Measurements from ENCODE around the gene FOSL2.

FOSL2 gene

GRCh38 chr2:28413899-28414295 lies 21.2 kb downstream of the FOSL2 start:
- no peak for DNase-seq

DNA sequence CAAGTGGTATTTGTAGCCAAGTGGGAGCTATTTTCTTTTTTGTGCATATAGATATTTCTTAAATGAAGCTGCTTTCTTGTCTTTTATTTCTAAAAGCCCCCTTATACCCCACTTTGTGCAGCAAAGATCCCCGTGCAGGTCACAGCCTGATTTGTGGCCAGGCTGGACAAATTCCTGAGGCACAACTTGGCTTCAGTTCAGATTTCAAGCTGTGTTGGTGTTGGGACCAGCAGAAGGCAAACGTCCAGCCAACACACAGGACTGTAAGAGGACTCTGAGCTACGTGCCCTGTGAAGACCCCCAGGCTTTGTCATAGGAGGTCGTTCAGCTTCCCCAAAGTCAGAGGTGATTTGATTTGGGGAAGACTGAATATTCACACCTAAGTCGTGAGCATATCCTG lies 21.9 kb downstream of the FOSL2 start:
- no peak for DNase-seq

- DNase-seq, result no peak
Observed at GRCh38 chr2:28415010-28415409, 22.4 kb downstream of the FOSL2 start.

DNA sequence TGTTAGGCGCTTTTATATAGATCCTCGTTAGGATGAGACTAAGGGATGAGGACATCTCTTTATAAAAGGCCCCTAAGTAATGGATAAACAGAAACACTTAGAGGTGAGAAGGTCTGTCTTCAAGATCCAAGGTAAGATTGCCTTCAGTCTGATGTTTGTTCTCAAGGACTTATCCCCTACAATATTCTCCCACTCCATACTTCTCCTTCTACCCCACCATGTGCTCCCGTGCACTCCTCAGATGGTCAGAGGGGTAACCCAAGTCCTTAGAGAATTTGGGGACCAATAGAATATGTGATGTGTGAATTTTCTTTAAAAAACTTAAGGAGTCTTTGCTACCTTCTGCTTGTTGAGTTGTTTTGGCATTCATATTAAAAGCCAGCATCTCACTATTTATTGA lies 23.1 kb downstream of the FOSL2 start:
- no peak for DNase-seq

DNA sequence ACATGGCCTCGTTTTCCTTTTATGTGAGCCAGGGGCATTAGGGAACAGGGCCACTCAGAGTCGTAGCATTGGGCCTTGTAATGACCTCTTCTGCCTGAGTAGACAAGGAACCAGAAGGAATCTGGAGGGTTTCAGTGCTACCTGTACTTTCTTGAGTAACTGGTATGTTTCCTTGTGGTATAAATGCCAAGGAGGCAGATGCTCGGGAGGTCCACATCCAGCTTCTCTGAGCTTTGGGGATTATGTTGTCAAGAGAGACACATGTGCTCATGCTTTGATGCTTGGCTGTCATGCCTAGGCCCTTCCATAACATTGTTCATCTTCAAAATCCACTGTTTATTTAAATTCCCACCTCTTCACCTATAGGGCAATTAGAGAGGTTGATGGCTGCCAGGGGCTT lies 26.3 kb downstream of the FOSL2 start:
- DNase-seq, result no peak

GRCh38 chr2:28419443-28420270 lies 27.0 kb downstream of the FOSL2 start:
- no peak for DNase-seq

- no peak for DNase-seq
Observed at GRCh38 chr2:28420722-28421121, 28.1 kb downstream of the FOSL2 start.

- no peak for DNase-seq
Observed at GRCh38 chr2:28422908-28423741, 30.5 kb downstream of the FOSL2 start.

DNA sequence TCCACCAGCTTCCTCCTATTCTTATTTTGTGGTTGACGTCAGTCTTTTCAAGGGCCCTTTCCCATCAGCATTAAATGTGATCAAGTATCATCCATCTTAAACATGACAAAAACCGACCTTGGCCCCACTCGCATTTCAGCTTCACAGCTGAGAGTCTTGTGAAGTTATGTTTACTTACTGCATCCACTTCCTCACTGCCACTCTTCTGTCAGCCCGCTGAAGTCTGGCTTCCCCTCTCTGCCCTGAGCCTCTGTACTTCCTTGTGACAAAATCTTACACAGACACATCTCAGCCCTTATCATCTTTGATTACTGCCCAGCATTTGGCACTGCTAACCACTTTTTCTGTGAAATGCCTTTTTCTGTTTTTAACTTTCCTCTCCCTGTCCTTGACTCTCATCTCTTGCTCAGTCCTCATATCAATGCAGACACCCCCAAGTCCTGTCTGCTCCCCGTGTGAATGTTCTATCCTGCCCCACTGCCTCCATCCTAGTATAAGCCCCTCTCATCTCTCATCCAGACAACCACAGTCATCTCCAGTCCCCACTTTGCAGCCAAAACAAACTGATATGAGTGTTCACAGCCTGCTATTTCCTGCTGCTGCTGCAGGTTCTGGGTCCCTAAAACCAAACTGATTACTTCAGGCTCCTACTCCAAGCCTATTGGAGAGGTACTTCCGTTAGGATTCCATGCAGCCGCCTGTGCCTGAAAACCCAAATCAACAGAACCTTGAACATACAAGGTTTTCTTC lies 31.4 kb downstream of the FOSL2 start:
- peak; percentile 68 for DNase-seq

- peak; percentile 24 for DNase-seq
Observed at GRCh38 chr2:28424799-28425463, 32.3 kb downstream of the FOSL2 start.

- DNase-seq, result no peak
Observed at GRCh38 chr2:28425464-28425835, 32.8 kb downstream of the FOSL2 start.

DNA sequence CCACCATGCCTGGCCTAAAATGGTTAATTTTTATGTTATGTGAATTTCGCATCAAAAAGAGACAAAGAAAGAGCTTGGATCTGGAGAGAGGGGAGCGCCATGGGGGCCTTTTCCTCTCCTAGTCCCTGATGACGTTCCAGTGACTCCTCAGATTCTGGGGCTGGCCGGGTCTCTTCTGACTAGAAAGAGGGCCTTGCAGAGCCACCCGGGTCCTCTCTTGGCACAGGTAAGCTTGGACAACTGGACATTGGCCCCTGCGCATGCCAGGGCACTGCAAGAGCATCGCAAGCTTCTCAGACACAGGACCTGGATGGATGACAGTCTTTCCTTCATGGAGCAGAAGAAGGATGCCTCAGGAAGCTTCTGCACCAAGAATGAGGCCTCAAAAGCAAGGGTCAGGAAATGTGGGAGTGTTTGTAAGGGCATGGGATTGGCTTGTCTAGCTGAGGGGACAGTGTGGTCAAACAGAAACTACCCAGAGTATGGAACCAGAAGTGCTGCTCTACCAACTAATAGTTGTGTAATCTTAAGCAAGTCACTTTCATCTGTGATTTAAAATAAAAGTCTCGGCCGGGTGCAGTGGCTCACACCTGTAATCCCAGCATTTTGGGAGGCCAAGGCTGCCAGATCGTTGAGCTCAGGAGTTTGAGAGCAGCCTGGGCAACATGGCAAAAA lies 35.2 kb downstream of the FOSL2 start:
- DNase-seq, result no peak

- DNase-seq, result no peak
Observed at GRCh38 chr2:28428486-28428885, 35.8 kb downstream of the FOSL2 start.

- no peak for DNase-seq
Observed at GRCh38 chr2:28429636-28430376, 37.1 kb downstream of the FOSL2 start.

DNA sequence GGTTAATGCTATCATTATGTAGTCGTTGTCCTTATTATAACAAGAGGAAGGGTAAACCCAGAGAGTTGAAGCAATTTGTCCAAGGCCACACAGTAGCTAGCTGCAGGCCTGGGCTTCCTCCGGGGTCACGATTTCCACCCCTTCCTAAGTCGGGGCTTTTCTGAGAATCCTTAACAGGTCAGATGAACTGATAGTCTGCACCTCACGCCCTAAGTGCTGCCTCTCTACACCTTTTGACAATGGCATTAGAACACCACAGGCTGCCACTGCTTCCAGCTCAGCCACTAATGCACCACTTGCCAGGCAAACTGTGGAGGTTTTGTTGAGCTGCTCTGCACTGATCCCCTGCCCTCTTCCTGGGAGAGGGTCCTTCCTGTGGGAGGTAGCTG lies 37.7 kb downstream of the FOSL2 start:
- no peak for DNase-seq

- DNase-seq, result no peak
Observed at GRCh38 chr2:28430788-28431418, 38.2 kb downstream of the FOSL2 start.

- DNase-seq, result no peak
Observed at GRCh38 chr2:28431741-28432140, 39.1 kb downstream of the FOSL2 start.

DNA sequence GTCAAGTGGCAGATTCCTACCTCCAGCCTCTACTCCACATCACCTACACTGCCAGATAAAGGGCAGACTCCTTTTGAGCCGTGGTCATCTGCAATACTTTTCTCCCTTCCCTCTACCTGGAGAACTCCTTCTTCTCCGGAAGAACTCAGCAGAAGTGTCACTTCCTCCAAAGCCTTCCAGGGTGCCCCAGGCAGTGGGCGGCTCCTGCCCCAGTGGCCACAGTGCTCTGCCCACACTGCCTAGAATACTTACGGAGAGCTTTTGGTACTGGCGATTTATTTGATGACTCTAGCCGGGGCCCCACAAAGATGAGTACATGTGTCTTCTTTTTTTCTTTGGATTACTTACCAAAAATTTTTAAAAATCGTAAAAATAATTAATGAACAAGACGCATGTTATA lies 39.7 kb downstream of the FOSL2 start:
- DNase-seq, result no peak

GRCh38 chr2:28433215-28433614 lies 40.6 kb downstream of the FOSL2 start:
- no peak for DNase-seq

- DNase-seq, result no peak
Observed at GRCh38 chr2:28433935-28434599, 41.4 kb downstream of the FOSL2 start.

DNA sequence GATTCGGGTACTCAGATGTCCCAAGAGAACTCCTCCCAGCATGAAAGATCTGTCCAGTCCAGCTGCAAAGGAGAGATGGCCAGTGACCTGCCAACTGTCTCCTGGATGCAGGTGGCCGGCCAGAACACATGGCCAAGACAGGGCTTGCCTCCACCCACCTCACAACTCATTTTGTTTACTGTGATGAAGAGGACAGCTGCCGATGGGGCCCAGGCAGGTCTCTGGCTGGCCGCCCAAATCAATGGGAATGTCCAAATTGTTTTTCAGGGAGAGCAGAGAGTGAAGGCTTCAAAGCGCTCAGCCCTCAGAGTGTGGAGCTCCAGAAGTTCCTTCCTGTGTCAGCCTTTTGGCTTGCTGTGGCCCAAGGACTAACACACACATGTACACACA lies 41.9 kb downstream of the FOSL2 start:
- DNase-seq, result no peak

Measured in CD4-positive, alpha-beta T cell treated with Interleukin-6 for 4 hours (primary cell).